Measurements from ENCODE around the gene ZNF292. TPM values are rescaled to one million over a fixed set of nuclear protein-coding genes. Genes with fewer than 3 reads are reported as not detected.

ZNF292 gene
- total RNA-seq, 1 donor from 2014 or later, result 89.9 TPM

GRCh38 chr6:87203448-87204023 is 48.2 kb downstream of the ZNF292 start:
- H3K27ac Mint-ChIP-seq (ENCODE audit: unreplicated experiment), result no peak overlapping the region
- peaks cover 2% of the 10 kb centered on the region for H3K9me3 Mint-ChIP-seq (ENCODE audit: unreplicated experiment)
- no peak for DNase-seq
- H3K27me3 Mint-ChIP-seq (ENCODE audit: unreplicated experiment), result peaks cover 3% of the 10 kb centered on the region
- TF ChIP-seq CTCF (IDR thresholded peaks at IDR 0.05; ENCODE audit: partially characterized antibody, unreplicated experiment), result no peak
- no peaks in the 10 kb centered on the region for H3K36me3 Mint-ChIP-seq (ENCODE audit: unreplicated experiment)
- peaks cover 22% of the 10 kb centered on the region for H3K4me1 Mint-ChIP-seq (ENCODE audit: low read depth, unreplicated experiment)
- H3K4me3 Mint-ChIP-seq (ENCODE audit: unreplicated experiment), result no peak overlapping the region

- H3K27ac Mint-ChIP-seq (ENCODE audit: unreplicated experiment), result no peak overlapping the region
These were observed 54.4 kb downstream of the ZNF292 start for GRCh38 chr6:87209812-87210211.

GRCh38 chr6:87210979-87211378 is 55.6 kb downstream of the ZNF292 start:
- Mint-ChIP-seq H3K27me3 (ENCODE audit: unreplicated experiment) (peaks cover 6% of the 10 kb centered on the region), H3K27ac (ENCODE audit: unreplicated experiment) (no peak overlapping the region), H3K36me3 (ENCODE audit: unreplicated experiment) (no peaks in the 10 kb centered on the region), H3K4me3 (ENCODE audit: unreplicated experiment) (no peak overlapping the region), H3K9me3 (ENCODE audit: unreplicated experiment) (peaks cover 4% of the 10 kb centered on the region), H3K4me1 (ENCODE audit: low read depth, unreplicated experiment) (peaks cover 23% of the 10 kb centered on the region)
- DNase-seq, result no peak
- no peak for TF ChIP-seq CTCF (IDR thresholded peaks at IDR 0.05; ENCODE audit: partially characterized antibody, unreplicated experiment)

More at GRCh38 chr6:87209812-87210211, 54.4 kb downstream of the ZNF292 start:
- peaks cover 6% of the 10 kb centered on the region for H3K27me3 Mint-ChIP-seq (ENCODE audit: unreplicated experiment)
- TF ChIP-seq CTCF (IDR thresholded peaks at IDR 0.05; ENCODE audit: partially characterized antibody, unreplicated experiment), result no peak
- H3K4me1 Mint-ChIP-seq (ENCODE audit: low read depth, unreplicated experiment), result peaks cover 23% of the 10 kb centered on the region
- H3K36me3 Mint-ChIP-seq (ENCODE audit: unreplicated experiment), result no peaks in the 10 kb centered on the region
- no peak overlapping the region for H3K4me3 Mint-ChIP-seq (ENCODE audit: unreplicated experiment)
- H3K9me3 Mint-ChIP-seq (ENCODE audit: unreplicated experiment), result peaks cover 4% of the 10 kb centered on the region
- DNase-seq, result no peak

GRCh38 chr6:87212596-87212995 is 57.2 kb downstream of the ZNF292 start:
- Mint-ChIP-seq H3K27ac (ENCODE audit: unreplicated experiment) (no peak overlapping the region), H3K9me3 (ENCODE audit: unreplicated experiment) (peaks cover 4% of the 10 kb centered on the region), H3K36me3 (ENCODE audit: unreplicated experiment) (no peaks in the 10 kb centered on the region), H3K4me1 (ENCODE audit: low read depth, unreplicated experiment) (peaks cover 17% of the 10 kb centered on the region), H3K27me3 (ENCODE audit: unreplicated experiment) (peaks cover 2% of the 10 kb centered on the region), H3K4me3 (ENCODE audit: unreplicated experiment) (no peak overlapping the region)
- TF ChIP-seq CTCF (IDR thresholded peaks at IDR 0.05; ENCODE audit: partially characterized antibody, unreplicated experiment), result no peak
- DNase-seq, result no peak

GRCh38 chr6:87213364-87213763 is 58.0 kb downstream of the ZNF292 start:
- no peak for TF ChIP-seq CTCF (IDR thresholded peaks at IDR 0.05; ENCODE audit: partially characterized antibody, unreplicated experiment)
- Mint-ChIP-seq H3K27ac (ENCODE audit: unreplicated experiment) (no peak overlapping the region), H3K4me3 (ENCODE audit: unreplicated experiment) (no peak overlapping the region), H3K9me3 (ENCODE audit: unreplicated experiment) (peaks cover 4% of the 10 kb centered on the region), H3K36me3 (ENCODE audit: unreplicated experiment) (no peaks in the 10 kb centered on the region), H3K4me1 (ENCODE audit: low read depth, unreplicated experiment) (peaks cover 12% of the 10 kb centered on the region), H3K27me3 (ENCODE audit: unreplicated experiment) (peaks cover 2% of the 10 kb centered on the region)
- DNase-seq, result no peak

Measured in glutamatergic neuron (in vitro differentiated cells).